ENCODE measurements around the gene IL1RL1. TPM values are rescaled to one million over a fixed set of nuclear protein-coding genes. Genes with fewer than 3 reads are reported as not detected.

IL1RL1 gene
- total RNA-seq, 1 experiment from 2014 or later = not detected

GRCh38 chr2:102303589-102303988 is 7.8 kb upstream of the IL1RL1 start:
- ChIA-PET CTCF (no interaction called here), POLR2A (no interaction called here)

GRCh38 chr2:102304268-102304667 is 7.1 kb upstream of the IL1RL1 start:
- POLR2A ChIA-PET = no interaction called here
- DNase-seq (ENCODE audit: low spot score) = no peak
- Mint-ChIP-seq H3K9me3 (no peaks in the 10 kb centered on the region), H3K4me3 (no peak overlapping the region), H3K36me3 (no peaks in the 10 kb centered on the region), H3K27ac (no peak overlapping the region), H3K4me1 (no peaks in the 10 kb centered on the region), H3K27me3 (ENCODE audit: low read depth) (peaks cover 2% of the 10 kb centered on the region; the same call in 1 of the 2 replicates)
- ATAC-seq = no peak
- CTCF ChIA-PET = no interaction called here
- TF ChIP-seq E2F1 (CRISPR knock-in tag; IDR thresholded peaks at IDR 0.05) (no peak), ZNF263 (CRISPR knock-in tag; IDR thresholded peaks at IDR 0.05; ENCODE audit: low read depth) (no peak), ZNF396 (CRISPR knock-in tag; IDR thresholded peaks at IDR 0.05; ENCODE audit: borderline replicate concordance) (no peak), ELF4 (CRISPR knock-in tag; IDR thresholded peaks at IDR 0.05; ENCODE audit: low read depth) (no peak), CTCF (IDR thresholded peaks at IDR 0.05) (no peak), NFE2L1 (CRISPR knock-in tag; IDR thresholded peaks at IDR 0.05) (no peak), ESRRA (CRISPR knock-in tag; IDR thresholded peaks at IDR 0.05; ENCODE audit: borderline replicate concordance) (no peak), ATF2 (CRISPR knock-in tag; IDR thresholded peaks at IDR 0.05; ENCODE audit: borderline replicate concordance, low read depth) (no peak), TCF7 (CRISPR knock-in tag; IDR thresholded peaks at IDR 0.05; ENCODE audit: low read depth) (no peak), ZBTB21 (CRISPR knock-in tag; IDR thresholded peaks at IDR 0.05; ENCODE audit: borderline replicate concordance) (no peak), GABPB1 (CRISPR knock-in tag; IDR thresholded peaks at IDR 0.05) (no peak), MYBL2 (CRISPR knock-in tag; IDR thresholded peaks at IDR 0.05) (no peak), ZNF281 (CRISPR knock-in tag; IDR thresholded peaks at IDR 0.05) (no peak), AFF4 (CRISPR knock-in tag; IDR thresholded peaks at IDR 0.05; ENCODE audit: borderline replicate concordance) (no peak), CREM (CRISPR knock-in tag; IDR thresholded peaks at IDR 0.05) (no peak), IRF2 (CRISPR knock-in tag; IDR thresholded peaks at IDR 0.05; ENCODE audit: borderline replicate concordance, low read depth) (no peak), NR1H2 (CRISPR knock-in tag; IDR thresholded peaks at IDR 0.05) (no peak)

More at GRCh38 chr2:102303589-102303988, 7.8 kb upstream of the IL1RL1 start:
- TF ChIP-seq KAT7 (CRISPR knock-in tag; IDR thresholded peaks at IDR 0.05; ENCODE audit: borderline replicate concordance) (no peak), ZBTB43 (CRISPR knock-in tag; IDR thresholded peaks at IDR 0.05) (no peak)
- ATAC-seq (no peak), DNase-seq (ENCODE audit: low spot score) (no peak)
- no peaks in the 10 kb centered on the region for H3K9me3 Mint-ChIP-seq
- no peak overlapping the region for H3K4me3 Mint-ChIP-seq
- no peaks in the 10 kb centered on the region for H3K4me1 Mint-ChIP-seq
- H3K36me3 Mint-ChIP-seq = no peaks in the 10 kb centered on the region
- peaks cover 2% of the 10 kb centered on the region; the same call in 1 of the 2 replicates for H3K27me3 Mint-ChIP-seq (ENCODE audit: low read depth)
- no peak overlapping the region for H3K27ac Mint-ChIP-seq

All from WTC11 (cell line).